ENCODE results near the gene AOPEP. TPM values are rescaled to one million over a fixed set of nuclear protein-coding genes. Genes with fewer than 3 reads are reported as not detected.

Gene AOPEP, protein sequence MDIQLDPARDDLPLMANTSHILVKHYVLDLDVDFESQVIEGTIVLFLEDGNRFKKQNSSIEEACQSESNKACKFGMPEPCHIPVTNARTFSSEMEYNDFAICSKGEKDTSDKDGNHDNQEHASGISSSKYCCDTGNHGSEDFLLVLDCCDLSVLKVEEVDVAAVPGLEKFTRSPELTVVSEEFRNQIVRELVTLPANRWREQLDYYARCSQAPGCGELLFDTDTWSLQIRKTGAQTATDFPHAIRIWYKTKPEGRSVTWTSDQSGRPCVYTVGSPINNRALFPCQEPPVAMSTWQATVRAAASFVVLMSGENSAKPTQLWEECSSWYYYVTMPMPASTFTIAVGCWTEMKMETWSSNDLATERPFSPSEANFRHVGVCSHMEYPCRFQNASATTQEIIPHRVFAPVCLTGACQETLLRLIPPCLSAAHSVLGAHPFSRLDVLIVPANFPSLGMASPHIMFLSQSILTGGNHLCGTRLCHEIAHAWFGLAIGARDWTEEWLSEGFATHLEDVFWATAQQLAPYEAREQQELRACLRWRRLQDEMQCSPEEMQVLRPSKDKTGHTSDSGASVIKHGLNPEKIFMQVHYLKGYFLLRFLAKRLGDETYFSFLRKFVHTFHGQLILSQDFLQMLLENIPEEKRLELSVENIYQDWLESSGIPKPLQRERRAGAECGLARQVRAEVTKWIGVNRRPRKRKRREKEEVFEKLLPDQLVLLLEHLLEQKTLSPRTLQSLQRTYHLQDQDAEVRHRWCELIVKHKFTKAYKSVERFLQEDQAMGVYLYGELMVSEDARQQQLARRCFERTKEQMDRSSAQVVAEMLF
- 27.8 and 33.9 TPM in 2 replicates for total RNA-seq

DNA sequence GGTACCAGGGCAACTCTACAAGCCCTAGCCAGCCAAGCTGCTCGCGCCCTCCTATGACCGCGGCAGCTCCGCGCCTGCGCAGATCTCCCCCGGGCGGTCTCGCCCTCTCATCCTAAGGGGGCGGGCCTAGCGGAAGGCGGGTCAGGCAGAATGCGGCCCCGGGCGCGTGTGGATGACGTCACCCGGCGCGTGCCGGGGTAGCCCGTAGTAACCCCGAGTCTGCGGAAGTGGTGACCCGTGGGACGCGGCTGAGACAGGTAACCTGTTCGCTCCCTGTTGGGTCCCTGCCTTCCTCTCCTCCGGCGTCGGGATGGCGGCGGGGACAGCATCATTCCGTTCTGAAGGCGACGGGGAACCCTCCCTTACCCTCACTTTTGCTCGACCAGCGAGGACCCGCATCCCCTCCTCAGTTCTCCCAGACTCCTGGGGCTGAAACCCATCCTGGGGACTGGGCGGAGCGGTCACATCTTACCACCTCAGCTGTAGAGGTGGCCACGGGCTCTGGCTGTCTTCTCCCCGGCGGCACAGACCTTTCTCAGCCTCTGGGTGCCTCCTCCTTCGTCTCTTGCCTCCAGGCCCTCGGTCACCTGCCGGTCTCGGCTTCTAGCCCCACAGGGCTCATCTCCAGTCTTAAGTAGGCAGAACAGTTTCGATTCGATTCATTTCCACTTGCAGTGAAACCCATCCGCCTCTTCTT is at the start of gene AOPEP:
AOPEP (plus strand) TSS at position 205 of the 697 bp plus-strand sequence. CDS start 33,085 bp downstream, outside the sequence.

Other genes with a start within 250 kb of the AOPEP start
- gene PCAT7, start 171.6 kb upstream of the AOPEP start, total RNA-seq: not detected in 2 replicates
- not detected in 2 replicates for gene FBP2, start 132.9 kb upstream of the AOPEP start, total RNA-seq
- gene FBP1, start 87.2 kb upstream of the AOPEP start, total RNA-seq: not detected in 2 replicates